MV-4-11 (cell line): ENCODE results near the gene PRIMA1.

ENCODE experiments used
- DNase-seq: peaks from one replicate; lab custom pipeline; 2025; lab: John Stamatoyannopoulos, UW

PRIMA1 gene

DNA sequence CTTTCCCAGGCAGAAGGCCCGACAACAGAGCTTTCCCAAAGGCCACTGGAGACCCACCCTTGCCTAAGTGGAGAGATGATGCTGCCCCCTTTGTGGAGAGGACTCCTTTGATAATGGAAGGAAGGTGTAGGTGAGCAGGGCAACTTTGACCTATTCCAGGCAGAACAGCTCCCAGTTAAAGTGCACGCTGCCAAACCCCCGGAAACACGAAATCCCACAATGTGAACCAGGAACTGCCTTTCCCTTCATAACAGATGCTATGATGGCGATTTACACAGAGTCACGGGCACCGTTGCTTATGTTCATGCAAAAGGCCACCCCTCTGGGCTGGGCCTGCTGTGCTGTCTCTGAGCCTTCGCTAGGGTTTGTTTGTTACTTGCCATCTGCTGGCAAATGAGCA is 34.6 kb downstream of the PRIMA1 start:
- no peak for DNase-seq

DNA sequence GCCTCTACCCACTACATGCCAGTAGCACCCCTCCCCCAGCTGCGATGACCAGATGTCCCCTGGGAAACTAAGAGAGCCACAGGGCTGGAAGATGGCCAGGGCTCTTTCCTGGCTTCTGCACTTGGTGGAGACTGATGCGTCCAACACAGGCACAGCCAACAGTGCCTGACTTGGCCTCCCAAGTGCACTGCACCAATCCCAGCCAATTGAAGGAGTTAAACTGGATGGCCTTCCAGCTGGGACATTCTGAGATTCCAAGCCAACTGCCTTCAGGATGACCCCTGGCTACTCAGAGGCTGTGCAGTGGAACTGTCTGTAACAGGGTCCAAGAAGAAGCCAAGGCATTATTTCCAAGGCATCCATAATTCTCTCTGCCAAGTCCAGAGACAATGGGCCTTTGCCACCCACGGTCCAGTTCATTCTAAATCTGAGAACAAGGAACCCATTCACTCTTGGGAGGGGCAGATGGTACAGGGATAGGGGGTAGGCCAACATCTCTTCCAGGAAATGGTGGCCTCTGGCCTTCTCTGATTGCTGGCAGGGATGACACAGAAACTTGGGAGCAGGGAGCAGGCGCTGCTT is 35.2 kb downstream of the PRIMA1 start:
- no peak for DNase-seq

DNA sequence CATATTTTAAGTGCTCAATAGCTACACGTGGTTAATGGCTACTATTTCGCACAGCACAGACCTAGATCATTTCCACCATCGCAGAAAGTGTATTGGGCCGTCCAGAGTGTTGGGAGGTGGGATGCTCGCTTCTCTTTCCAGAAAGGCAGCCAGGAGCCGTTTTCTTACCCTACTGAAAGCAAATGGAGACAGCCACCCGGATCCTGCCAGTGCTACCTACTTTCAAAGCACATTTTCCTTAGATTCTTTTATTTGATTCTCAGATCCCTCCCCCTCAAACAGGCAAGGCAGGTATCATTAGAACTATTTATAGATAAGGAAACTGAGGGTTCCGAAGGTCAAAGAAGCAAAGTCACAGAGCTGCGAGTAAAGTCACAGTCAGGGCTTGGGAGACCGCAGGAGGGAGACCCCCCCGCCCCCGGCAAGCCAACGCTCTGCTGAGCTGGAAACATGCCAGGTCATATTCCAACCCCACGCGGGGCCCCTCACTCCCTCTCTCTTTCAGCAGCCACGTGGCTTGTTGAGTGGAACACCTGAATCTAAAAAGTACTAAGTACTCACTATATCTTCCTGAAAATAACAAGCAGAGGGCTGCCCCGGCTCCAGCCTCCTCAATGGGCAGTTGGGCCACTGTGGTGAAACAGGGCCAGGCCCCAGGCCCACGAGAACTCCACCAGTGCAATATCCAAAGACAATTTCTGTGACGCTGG is 36.2 kb downstream of the PRIMA1 start:
- no peak for DNase-seq

DNA sequence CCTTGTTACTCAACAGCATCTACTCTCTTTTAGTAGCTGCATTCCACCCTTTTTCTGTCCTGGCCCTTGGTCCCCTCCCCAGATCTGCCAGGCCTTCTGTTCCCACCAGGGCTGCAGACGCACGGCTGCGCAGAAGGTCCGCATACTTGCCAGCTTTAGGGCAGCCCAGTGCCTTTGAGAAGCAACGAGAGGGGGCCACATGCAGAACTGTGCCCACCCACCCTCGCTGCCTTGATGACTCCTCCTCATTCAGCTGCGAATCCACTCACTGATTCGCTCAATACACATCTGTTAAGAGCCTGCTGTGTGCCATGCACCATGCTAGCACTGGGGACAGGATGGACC is 39.2 kb downstream of the PRIMA1 start:
- DNase-seq = no peak

DNA sequence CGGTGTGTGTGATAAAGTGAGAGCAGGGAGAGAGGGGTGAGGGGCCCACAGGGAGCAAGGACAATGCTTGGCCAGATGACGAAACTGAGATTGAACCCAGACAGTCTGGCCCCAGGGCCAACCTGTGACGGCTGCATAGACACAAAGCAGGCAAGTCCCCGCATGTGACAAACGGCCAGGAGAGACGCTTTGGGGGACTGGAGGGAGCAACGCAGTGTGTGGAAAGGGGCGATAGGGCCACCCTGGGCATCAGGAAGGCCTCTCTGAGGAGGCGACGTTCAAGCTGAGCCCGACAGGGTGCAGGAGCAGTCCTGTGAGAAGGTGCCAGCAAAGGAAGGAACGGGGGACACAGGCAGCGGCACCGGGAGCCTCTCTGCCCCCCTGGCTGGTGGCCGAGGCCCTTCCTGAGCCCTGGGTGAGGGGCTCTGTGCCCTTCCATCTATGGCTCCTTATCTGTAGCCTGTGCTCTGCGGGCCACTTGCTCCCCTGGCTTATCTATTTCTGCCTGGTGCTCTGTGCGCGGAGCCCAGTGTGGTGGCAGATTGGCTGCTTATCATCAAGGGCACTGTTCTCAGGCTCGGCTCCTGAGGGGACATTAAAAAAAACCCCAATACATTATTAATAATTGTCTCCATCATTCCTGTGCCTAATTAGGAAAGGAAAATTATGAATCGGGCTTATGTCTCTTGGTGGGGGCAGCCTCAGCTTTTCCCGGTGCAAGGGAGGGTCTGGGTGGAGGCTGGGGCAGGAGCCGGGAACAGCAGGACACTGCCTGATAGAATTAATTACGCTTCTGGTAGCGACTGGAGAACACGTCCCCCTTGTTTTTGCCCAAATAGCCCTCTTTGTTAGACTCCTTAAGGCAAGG is 39.8 kb downstream of the PRIMA1 start:
- no peak for DNase-seq

DNA sequence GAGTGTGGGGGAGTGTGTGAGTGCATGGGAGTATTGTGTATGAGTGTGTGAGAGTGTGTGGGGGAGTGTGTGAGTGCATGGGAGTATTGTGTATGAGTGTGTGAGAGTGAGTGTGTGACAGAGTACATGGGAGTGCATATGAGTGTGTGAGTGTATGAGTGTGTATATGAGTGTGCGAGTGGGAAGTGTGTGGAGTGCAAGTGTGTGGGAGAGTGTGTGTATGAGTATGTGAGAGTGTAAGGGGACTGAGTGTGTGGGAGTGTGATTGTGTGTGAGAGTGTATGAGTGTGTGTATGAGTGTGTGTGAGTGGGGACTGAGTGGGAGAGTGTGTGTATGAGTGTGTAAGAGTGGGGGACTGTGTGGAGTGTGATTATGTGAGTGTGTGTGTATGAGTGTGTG is 40.7 kb downstream of the PRIMA1 start:
- no peak for DNase-seq

DNA sequence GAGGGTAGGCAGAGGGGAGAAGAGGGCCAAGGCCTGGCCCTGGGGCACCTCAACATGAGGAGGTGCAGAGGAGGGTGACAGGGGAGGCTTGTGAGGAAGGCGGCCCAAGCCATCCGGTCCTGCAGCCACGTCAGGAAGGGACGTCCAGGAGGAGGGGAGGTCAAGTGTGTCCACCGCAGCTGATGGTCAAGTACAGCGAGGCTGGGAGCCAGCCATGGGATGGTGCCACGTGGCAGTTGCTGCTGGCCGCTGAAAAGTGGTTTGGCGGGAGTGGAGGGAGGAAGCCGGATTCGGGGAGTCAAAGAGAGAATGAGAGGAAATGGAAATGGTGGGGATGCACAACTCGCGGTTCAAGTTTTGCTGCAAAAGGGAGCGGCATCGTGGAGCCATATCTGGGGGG is 41.2 kb downstream of the PRIMA1 start:
- DNase-seq = no peak

DNA sequence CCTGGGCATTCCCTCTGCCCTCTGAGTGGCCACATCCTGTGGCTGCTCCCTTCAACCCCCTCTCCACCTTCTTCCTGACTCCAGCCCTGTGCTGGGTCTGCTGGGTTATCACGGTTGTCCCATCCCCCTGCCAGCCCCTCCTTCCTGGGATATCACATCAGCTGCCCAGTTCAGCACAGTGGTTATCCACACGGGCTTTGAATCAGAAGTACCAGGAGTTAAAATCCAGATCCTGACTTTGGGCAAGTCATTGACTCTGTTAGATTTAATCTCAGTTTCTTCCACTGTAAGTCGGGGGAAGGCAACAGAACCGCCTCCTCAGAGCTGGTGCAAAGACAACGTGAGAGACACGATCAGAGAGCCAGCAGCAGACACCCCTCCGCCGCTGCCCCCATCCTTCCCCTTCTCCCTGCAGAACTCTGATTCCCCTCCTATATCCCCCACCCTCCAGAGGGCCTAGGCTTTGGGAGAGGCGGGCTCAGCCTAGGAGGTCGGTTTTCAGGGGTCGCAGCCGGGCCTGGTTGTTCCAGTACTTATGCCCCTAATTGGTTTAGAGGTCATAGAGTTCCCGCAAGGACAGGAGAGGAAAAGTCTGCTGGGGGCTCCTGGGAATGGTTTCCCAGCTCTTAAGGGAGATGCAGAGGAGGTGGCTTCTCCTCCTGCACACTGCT is 42.5 kb downstream of the PRIMA1 start:
- DNase-seq = no peak

DNA sequence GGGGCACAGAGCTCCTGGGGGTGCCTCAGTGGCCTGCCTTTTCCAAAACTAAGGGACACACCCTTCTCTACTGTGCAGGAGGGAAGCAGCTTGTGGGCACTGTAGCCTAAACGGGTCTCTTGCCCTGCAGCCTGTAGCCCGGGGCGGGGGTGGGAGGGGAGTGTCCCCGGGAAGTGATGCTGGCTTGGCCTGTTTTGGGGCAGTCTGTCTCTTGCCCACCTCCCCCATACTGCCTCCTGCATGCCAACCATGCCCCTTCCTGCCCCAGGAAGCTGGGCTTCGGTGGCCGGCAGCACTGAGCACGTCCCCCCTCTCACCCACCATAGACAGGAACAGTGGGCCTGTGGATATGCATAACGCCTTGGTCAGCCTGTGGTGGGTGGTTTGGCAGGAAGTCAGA is 43.4 kb downstream of the PRIMA1 start:
- no peak for DNase-seq

DNA sequence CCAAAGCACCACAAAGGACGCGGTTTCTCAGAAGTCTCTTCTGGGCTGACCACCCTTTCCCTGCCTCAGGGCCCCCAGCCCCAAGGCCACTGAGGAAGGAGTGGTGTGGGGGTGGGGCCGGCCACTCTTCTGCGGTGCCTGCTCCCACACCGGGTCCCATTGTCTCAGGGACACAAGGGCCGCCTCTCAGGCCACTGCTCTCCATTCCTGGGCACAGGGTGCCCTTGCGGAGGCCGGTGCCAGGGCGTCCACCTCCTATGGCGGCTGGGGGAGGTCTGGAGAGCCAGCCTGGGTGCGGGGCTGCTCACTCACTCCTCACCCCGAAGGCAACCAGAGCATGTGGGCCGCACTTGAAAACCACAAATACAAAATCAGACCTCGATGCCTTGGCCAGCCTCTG is 44.1 kb downstream of the PRIMA1 start:
- DNase-seq = no peak

DNA sequence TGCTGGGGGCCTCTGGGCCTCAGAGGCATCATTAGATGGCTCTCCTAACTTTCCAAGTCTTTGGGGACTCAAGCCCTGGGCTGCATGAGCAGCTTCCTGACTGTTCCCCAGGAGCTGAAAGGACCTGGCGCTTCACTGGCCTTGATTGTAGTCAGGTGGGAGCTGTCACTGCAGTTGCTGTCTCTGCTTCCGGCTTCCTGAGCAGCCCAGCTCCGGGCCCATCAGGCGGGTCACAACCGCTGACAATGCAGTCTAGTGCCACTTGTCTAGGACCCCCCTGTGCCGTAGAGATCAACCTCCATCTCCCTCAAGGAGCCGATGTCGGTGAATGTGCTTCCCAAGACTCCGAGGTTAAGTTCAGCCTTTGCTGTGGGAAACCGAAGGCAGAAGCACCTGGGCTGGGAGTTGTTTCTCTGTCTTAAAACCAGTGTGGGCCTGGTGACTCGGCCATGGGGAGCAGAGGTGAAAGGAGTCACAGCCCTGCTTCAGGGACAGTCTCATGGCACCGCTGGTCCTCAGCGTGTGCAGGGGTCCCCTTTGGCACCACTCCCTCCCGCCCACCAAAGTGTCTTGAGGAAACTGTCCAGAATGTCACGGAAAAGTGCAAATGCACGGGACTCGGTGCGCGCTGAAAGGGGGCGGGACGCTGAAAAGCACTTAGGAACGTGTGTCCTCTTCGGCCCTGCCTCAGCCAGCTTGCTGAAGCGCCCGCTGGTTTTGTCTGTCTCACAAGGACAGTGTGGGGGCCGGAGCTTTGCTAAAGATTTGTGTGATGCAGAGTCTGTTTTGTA is 44.8 kb downstream of the PRIMA1 start:
- DNase-seq = no peak

DNA sequence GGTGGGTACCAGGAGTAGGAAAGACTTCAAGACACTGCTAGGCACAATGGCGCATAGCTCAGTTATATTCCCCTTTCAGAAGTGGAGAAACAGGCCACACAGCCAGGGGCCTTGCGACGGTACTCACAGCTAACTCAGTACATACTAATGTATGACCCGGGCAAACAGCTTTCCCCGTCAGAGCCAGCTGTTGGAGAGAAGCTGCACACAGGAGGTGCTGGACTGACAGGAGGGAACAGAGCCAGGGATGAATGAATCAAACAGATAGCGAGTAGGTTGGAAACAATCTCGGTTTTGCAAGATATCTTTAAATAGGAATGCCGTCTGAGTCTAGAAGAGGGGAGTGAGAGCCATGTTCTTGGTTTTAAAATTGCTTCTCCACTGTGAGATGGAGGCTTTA is 45.5 kb downstream of the PRIMA1 start:
- no peak for DNase-seq

DNA sequence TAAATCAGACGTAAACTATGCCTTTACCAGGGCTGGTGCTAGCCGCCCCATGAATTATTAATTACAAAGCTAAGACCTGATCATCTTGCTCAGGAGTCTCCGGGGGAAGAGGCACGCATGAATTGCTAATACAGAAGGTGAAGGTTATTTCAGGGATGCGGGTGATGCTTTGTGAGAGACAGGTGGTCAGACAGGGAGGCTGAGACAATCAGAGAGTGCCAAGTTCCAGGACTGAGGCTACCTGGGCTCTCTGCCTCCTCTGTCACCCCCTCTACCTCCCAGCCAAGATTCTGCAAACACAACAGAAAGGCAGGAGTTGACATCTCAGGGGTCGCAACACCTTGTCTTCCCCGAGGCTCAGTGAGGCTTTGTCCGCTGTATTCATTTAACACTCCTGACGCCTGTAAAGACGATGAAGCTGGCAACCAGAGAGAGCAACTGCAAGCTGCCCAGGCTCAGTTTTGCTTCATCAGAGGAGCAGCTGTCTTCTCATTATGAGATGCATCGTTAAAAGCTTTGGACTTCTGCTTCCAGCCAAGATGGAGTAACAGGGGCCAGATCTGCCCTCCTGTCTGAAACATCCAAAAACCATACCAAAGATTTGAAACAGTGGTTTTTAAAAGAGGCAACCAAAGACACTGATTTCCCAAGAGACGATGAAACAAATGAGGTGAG is 46.6 kb downstream of the PRIMA1 start:
- no peak for DNase-seq

DNA sequence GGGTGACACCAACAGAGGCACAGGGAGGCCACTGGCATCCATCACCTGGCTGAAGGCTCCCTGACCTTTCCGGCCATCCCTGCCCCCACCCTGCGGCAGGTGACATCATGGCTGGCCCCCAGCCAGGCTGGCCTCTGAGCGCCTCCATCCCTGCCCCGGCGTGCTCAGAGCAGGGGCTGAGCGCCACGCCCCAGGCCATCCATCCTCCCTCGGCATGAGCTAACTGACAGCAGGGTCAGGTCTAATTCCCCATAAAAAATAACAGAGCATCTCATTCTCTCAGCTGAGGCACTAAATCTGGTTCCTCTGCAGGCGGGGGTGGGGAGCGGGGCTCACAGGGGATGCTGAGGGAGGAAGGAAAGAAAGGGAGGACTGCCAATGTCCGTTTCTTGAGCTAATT is 50.7 kb downstream of the PRIMA1 start:
- no peak for DNase-seq

DNA sequence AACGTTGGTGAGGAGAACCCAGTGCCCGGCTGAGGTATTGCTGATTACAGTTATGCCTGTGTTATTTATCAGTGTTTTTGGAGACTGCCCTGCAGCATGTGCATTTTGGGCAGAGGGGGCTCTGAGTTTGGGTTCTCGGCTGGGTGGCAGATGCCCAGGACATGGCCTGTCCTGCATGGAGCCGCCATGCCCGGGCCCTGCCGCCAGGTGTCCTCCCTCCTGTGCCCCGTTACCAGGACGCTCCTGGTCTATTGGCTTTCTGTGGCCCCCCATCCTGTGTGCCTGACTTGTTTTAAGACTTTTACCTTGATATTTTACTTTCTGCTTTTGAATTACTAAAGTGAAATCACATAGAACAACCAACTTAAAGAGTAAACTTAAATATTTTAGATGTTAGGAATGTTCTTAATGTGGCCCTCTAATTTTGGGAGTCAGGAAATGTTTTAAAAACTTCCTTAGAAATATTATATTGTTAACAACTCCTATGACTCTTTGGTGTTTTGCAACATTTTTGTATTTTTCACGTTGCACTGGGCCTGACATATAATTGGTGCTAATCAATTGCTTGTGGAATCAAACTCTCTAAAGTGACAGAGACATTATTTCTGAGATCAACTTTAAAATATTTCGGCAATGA is 51.8 kb downstream of the PRIMA1 start:
- DNase-seq = no peak

DNA sequence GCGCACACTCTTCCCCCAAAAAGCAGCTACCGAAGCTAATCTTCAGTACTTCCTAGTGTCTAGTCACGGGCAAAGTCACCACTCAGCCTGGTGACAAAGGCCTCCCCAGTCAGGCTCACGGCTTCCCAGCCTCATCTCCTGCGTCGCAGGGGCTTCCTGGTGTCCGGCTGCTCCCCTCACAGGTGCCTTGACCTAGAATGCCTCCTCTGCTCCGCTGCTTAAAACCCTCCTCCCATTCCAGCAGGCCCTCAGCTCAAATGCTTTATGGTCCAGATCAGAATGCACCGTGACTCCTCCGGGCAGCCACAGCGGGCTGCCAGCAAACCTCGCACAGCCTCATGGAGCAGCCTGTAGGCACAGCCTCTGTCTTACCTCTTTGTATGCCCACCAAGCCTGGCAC is 53.1 kb downstream of the PRIMA1 start:
- no peak for DNase-seq

DNA sequence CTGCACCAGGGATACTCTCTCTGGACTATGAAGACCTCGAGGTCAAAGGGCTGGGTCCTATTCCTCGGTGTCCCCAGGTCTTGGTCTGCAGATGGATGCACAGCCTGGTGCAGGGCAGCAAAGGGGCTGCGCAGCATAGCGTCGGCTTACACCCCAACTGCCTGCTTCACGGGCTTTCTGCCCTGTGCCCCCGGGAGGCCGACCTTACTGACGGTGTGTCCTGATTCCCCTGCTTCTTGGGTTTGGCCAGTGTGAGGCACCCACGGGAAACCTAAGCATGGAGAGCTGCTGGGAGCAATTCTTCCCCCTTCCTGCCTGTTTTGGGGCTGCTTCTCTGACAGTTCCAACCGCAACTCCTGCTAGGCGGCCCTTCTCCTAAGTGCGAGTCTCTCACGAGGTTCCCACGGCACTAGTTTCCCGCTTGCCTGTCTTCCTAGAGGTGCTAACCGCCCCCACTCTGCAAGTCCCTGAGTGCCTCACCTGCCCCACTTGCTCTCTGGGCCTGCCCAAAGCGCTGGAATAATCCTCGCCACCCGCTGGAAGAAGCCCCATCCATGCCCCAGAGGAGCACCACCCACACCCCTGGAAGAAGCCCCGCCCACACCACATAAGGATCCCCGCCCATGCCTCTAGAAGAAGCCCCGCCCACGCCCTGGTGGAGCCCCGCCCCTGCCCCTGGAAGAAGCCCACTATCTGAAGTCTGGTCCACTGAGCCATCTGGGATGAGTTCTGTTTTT is 54.0 kb downstream of the PRIMA1 start:
- DNase-seq = no peak

DNA sequence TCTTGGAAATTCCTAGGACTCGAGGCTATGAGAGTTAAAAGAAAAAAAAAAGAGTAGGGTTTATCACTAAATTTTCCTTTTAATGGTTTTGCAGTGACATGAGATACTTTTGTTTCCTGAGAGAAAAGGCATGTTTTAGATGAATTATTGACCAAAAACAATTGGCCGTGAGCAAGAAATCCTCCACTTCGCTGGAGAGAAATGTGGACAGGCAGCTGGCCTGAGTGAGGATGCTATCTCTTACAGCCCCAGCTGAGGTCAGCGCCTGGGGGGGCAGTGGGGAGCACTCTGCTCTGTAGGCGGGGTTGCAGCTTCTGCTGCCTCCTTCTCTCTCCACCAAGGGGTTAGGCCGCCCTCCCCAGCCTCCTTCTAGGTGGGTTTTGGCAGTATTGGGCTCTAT is 54.7 kb downstream of the PRIMA1 start:
- no peak for DNase-seq

DNA sequence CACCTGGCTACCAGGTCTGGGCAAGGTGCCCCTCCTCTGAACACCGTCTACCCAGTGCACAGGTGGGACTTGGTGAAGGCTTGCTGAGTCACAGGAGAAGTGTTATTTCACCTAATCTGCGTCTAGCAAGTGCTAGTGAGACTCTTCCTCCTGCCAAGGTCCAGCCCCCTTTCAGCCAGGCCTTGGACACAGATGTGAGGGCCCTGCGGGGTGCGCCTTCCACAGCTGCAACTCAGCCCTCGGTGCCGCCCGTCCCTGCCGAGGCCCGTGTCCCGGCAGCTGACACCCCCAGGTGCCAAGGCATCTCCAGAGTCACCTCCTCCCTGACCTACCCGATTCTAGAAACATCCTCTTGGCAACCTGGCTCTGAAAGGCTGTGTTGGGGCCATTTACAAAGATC is 55.1 kb downstream of the PRIMA1 start:
- DNase-seq = no peak

DNA sequence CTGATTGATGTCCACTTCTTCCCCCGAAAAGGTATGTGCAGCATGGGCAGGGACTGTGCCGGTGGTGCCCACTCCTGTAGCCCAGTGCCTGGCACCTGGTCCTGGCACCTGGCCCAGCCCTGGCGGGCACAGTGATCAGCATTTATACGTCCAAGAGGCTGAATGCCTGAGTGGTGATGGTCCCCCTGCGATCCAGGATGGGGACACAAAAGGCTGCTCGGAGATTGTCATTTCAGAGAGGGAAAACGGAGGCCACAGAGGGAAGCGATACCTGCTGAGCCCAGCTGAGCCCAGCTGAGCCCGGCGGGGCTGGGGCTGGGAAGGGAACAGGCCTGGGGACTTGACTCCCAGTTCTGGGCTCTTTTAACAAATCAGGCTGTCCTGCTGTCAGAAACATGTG is 55.8 kb downstream of the PRIMA1 start:
- no peak for DNase-seq
